ENCODE data around the gene CD46.
A peak's percentile ranks its signal among the peaks of the same experiment; 100 is the strongest.

Gene CD46

DNA sequence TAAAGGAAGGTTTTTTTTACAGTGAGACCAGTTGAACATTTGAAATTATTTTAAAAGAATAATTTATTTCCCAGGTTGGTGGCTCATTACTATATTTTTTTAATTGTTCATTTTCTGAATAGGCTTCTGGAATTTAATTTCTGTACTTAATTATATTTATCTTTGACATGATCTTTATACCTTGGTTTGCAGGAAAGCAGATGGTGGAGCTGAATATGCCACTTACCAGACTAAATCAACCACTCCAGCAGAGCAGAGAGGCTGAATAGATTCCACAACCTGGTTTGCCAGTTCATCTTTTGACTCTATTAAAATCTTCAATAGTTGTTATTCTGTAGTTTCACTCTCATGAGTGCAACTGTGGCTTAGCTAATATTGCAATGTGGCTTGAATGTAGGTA, 41.5 kb downstream of the CD46 start:
- H3K4me3 ChIP-seq (ENCODE audit: low read depth, low read length) = no peak overlapping the region
- TF ChIP-seq, protein P1, sequence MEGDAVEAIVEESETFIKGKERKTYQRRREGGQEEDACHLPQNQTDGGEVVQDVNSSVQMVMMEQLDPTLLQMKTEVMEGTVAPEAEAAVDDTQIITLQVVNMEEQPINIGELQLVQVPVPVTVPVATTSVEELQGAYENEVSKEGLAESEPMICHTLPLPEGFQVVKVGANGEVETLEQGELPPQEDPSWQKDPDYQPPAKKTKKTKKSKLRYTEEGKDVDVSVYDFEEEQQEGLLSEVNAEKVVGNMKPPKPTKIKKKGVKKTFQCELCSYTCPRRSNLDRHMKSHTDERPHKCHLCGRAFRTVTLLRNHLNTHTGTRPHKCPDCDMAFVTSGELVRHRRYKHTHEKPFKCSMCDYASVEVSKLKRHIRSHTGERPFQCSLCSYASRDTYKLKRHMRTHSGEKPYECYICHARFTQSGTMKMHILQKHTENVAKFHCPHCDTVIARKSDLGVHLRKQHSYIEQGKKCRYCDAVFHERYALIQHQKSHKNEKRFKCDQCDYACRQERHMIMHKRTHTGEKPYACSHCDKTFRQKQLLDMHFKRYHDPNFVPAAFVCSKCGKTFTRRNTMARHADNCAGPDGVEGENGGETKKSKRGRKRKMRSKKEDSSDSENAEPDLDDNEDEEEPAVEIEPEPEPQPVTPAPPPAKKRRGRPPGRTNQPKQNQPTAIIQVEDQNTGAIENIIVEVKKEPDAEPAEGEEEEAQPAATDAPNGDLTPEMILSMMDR (IDR thresholded peaks at IDR 0.05; ENCODE audit: insufficient read depth, low read depth, low read length, missing control alignments) = no peak
- no peak for DNase-seq (ENCODE audit: low read depth)

DNA sequence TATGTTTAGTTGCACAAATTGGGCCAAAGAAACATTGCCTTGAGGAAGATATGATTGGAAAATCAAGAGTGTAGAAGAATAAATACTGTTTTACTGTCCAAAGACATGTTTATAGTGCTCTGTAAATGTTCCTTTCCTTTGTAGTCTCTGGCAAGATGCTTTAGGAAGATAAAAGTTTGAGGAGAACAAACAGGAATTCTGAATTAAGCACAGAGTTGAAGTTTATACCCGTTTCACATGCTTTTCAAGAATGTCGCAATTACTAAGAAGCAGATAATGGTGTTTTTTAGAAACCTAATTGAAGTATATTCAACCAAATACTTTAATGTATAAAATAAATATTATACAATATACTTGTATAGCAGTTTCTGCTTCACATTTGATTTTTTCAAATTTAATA, 43.0 kb downstream of the CD46 start:
- TF ChIP-seq, protein P1 (IDR thresholded peaks at IDR 0.05; ENCODE audit: insufficient read depth, low read depth, low read length, missing control alignments) = no peak
- no peak overlapping the region for H3K4me3 ChIP-seq (ENCODE audit: low read depth, low read length)
- no peak for DNase-seq (ENCODE audit: low read depth)

DNA sequence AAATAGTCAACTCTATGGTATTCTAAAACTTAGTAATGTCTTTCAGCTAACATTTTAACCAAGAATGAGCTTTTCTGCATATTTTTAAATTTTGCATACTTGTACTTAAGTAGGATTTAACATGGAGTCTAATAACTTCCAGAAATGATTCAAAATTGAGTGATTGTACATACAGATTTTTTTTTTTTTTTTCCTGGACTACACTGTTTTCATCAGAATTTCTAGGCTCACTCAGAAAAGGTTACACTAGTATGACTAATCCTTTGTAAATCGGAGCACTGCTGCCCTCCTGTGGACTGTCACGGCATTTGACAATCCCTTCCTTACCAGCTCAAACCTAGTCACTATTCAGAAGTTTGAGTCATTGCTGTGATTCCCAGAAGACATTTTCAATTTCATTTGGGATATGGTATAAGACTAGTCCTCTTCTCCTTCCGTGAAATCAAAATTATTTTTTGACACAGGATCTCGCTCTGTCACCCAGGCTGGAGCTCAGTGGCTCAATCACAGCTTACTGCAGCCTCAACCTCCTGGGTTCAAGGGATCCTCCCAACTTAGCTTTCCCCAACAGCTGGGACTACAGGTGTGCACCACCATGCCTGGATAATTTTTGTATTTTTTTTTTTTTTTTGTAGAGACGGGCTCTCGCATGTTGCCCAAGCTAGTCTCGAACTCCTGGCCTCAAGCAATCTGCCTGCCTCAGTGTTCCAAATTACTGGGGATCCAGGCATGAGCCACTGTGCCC, 45.5 kb downstream of the CD46 start:
- DNase-seq (ENCODE audit: low read depth) = peak; percentile 75

DNA sequence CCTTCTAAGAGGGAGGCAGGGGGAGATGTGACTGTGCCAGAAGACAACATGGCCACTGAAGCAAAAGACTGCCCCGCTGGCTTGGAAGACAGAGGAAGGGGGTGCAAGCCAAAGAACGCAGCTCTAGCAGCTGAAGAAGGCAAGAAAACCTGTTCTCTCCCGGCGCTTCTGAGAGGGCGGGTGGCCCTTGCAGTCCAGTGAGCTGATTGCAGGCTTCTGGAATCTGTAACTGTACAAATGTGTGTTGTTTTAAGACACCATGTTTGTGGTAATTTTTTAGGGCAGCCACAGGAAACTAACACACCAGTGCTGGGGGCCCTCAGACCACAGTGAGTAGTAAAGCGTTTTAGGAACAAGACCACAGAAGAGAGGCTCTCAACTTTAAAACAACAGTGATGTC, 47.0 kb downstream of the CD46 start:
- TF ChIP-seq, protein P1 (IDR thresholded peaks at IDR 0.05; ENCODE audit: insufficient read depth, low read depth, low read length, missing control alignments) = no peak
- H3K4me3 ChIP-seq (ENCODE audit: low read depth, low read length) = no peak overlapping the region
- DNase-seq (ENCODE audit: low read depth) = peak; percentile 59

More for the DNA sequence above, 45.5 kb downstream of the CD46 start:
- no peak overlapping the region for H3K4me3 ChIP-seq (ENCODE audit: low read depth, low read length)
- TF ChIP-seq, protein P1 (IDR thresholded peaks at IDR 0.05; ENCODE audit: insufficient read depth, low read depth, low read length, missing control alignments) = peak; percentile 76

DNA sequence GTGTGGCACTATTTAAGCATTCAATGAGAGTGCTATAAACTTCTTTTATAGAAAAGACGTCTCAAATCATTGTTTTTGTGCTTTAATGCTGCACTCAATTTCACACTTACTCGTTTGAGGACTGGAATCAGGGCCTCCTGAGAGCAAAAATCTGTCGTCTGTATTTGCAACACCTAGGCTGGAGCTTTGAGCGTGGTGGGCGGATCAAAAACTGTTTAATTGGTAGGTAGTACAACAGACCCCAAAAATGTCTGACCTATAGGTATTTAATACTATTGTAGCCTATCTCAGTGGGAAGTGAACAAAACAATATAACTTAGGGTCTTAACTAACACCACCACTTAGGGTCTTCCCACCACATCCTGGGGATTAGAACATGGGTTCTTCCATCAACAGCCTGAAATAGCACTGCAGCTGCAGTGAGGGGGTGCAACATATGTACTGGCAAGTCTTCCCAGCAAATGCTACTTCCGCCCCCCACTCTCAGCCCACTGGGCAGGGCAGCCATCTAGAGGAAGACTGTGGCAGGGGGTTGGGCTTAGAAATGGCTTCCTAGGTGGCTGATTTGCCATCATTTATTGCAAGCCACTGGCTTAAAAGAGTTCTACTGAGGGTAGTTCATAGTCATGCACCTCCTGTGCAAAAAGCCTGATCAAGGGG, 48.3 kb downstream of the CD46 start:
- DNase-seq (ENCODE audit: low read depth) = no peak
- no peak overlapping the region for H3K4me3 ChIP-seq (ENCODE audit: low read depth, low read length)
- TF ChIP-seq, protein P1 (IDR thresholded peaks at IDR 0.05; ENCODE audit: insufficient read depth, low read depth, low read length, missing control alignments) = no peak

DNA sequence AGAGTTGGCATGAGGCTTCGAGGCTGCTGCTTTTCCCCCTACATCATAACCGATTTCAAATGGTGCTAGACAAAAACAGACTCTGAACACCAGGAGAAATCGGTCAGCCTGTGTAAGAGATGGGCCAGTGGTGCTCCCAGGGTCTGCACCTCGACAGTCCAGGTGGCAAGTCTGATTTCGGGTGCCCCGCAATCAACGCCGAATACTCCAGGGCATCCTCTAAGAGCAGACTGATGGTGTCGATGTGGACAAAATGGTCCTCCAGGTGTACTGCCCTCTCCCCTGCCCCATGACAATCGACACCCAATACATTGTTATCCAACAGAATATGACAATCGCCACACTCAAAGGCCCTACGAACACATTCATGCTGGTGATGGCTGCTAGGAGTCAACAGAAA, 50.0 kb downstream of the CD46 start:
- no peak overlapping the region for H3K4me3 ChIP-seq (ENCODE audit: low read depth, low read length)
- TF ChIP-seq, protein P1 (IDR thresholded peaks at IDR 0.05; ENCODE audit: insufficient read depth, low read depth, low read length, missing control alignments) = no peak
- no peak for DNase-seq (ENCODE audit: low read depth)
